ENCODE results near the gene PDK1.

The PDK1 gene

DNA sequence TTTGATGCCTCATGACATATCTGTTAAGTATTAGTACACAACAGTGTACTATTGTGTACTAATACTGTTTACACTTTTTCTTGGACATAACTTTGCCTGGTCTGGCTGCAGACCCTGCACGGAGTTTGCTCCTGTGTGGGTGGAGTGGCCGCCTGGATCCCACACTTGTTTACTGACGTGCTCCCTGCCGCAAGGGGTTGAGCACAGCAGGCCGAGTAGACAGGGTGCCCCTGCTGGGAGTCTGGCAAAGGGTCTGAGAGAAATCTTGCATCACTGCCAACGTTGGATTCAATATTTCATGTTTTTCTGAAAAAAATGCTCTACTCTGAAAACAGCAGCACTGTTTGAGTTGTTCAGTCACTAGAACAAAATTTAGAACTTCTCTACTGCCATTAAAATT lies 59.0 kb downstream of the PDK1 start:
- Histone ChIP-seq H3K27me3 (ENCODE audit: insufficient read depth, low read length) (no peaks in the 10 kb centered on the region), H2AFZ (ENCODE audit: low read length, unreplicated experiment) (no peak overlapping the region), H3K79me2 (ENCODE audit: control insufficient read depth, insufficient read depth, low read length, unreplicated experiment) (no peaks in the 10 kb centered on the region), H3K4me3 (ENCODE audit: low read depth, low read length) (no peak overlapping the region), H3K4me1 (ENCODE audit: control insufficient read depth, insufficient read depth, low read length, unreplicated experiment) (no peaks in the 10 kb centered on the region), H3K27ac (ENCODE audit: low read depth, low read length) (no peak overlapping the region), H3K36me3 (ENCODE audit: insufficient read depth, low read length) (no peaks in the 10 kb centered on the region; the same call in 1 of the 2 replicates)

DNA sequence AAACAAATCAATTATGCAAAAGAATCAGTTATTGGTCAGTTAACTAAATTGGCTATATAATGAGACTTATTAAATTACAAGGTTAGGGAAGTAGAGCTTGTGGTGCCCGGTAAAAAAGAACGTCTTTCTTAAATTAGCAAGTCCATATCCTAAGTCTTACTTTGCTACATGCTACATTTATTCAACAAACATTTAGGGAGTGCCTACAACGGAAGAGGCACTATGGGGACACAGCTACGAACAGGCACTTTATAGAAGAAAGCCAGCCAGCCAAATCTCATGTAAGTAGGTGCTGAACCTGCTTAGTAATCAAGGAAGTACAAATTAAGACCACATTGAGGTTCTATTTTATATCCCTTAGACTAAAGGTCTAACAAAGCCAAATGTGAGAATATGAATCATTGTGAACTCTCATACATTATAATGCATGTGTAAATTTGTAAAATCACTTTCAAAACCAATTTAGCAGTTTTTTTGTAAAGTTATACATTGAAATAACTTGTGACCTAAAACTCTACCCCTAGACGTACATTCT lies 59.9 kb downstream of the PDK1 start:
- Histone ChIP-seq H3K27ac (ENCODE audit: low read depth, low read length) (no peak overlapping the region), H2AFZ (ENCODE audit: low read length, unreplicated experiment) (no peak overlapping the region), H3K36me3 (ENCODE audit: insufficient read depth, low read length) (no peaks in the 10 kb centered on the region; the same call in 1 of the 2 replicates), H3K27me3 (ENCODE audit: insufficient read depth, low read length) (no peaks in the 10 kb centered on the region), H3K4me1 (ENCODE audit: control insufficient read depth, insufficient read depth, low read length, unreplicated experiment) (no peaks in the 10 kb centered on the region), H3K4me3 (ENCODE audit: low read depth, low read length) (no peak overlapping the region), H3K79me2 (ENCODE audit: control insufficient read depth, insufficient read depth, low read length, unreplicated experiment) (no peaks in the 10 kb centered on the region)

DNA sequence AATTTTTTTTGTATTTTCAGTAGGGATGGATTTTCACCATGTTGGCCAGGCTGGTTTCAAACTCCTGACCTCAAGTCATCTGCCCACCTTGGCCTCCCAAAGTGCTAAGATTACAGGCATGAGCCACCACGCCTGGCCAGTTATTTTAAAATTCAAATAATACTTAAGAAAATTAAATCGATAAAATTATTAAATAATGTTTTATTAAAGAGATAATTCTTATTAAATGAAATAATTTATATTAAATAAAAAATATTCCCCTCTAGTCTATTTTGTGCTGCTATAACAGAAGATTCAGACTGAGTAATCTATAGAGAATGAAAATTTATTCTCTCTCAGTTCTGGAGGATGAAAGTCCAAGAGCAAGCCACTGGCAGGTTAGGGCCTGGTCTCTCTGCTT lies 61.2 kb downstream of the PDK1 start:
- Histone ChIP-seq H3K27me3 (ENCODE audit: insufficient read depth, low read length) (no peaks in the 10 kb centered on the region), H3K4me1 (ENCODE audit: control insufficient read depth, insufficient read depth, low read length, unreplicated experiment) (no peaks in the 10 kb centered on the region), H3K36me3 (ENCODE audit: insufficient read depth, low read length) (no peaks in the 10 kb centered on the region), H2AFZ (ENCODE audit: low read length, unreplicated experiment) (no peak overlapping the region), H3K79me2 (ENCODE audit: control insufficient read depth, insufficient read depth, low read length, unreplicated experiment) (no peaks in the 10 kb centered on the region), H3K27ac (ENCODE audit: low read depth, low read length) (no peak overlapping the region), H3K4me3 (ENCODE audit: low read depth, low read length) (no peak overlapping the region)

DNA sequence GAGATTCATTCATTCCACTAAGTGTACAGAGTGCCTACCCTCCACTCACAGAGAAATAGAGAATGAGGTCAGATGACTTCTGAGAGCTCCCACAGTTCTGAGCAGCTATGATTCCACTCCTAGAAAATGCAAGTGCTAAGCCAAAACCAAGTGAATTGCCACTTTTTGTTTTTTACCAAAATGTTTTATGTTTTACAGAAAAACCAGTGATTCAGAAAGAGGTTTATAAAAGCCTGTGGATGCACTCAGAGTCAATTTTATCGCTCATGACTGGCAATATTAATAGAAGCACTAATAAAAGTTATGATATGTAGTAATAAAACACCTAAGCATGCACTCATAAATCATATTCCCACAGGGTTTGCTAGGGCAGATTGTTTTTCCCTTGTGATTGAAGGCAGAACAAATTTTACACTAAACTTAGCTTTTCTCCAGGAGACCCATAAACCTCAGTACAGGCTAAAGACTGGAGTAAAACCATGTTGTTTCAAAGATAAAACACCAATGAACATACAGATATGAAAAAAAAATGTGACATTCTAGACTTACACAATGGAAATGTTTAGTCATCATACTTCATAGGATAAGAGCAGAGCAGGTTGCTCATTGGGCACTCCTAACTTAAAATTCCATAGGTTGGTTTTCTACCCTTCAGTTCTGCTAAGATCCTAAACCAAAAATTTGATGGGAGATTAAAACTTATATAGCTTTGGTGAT lies 67.5 kb downstream of the PDK1 start:
- Histone ChIP-seq H2AFZ (ENCODE audit: low read length, unreplicated experiment) (no peak overlapping the region), H3K4me3 (ENCODE audit: low read depth, low read length) (no peak overlapping the region), H3K4me1 (ENCODE audit: control insufficient read depth, insufficient read depth, low read length, unreplicated experiment) (no peaks in the 10 kb centered on the region), H3K27me3 (ENCODE audit: insufficient read depth, low read length) (no peaks in the 10 kb centered on the region), H3K79me2 (ENCODE audit: control insufficient read depth, insufficient read depth, low read length, unreplicated experiment) (no peaks in the 10 kb centered on the region), H3K36me3 (ENCODE audit: insufficient read depth, low read length) (peaks cover 7% of the 10 kb centered on the region; the same call in 1 of the 2 replicates), H3K27ac (ENCODE audit: low read depth, low read length) (no peak overlapping the region; the same call in 1 of the 2 replicates)

DNA sequence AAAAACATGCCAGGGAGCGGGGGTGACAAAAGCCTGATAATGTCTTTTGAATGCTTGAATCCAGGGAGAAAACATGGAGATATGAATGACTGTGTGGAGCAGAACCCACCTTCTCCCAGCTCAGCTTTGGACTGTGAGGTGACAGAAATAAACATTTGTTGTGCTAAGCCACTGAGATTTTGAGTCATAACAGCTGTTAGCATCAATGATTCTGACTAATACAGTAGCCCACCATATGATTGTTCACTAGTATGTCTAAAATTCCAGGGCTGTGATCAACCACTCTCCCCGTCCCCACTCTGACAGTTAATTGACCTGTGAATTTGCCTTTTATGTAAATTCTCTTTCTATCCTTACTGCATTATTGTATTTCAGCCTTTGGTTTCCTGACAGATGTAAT lies 69.1 kb downstream of the PDK1 start:
- peaks cover 14% of the 10 kb centered on the region for H3K36me3 ChIP-seq (ENCODE audit: insufficient read depth, low read length)
- H3K79me2 ChIP-seq (ENCODE audit: control insufficient read depth, insufficient read depth, low read length, unreplicated experiment), result no peaks in the 10 kb centered on the region
- no peaks in the 10 kb centered on the region for H3K27me3 ChIP-seq (ENCODE audit: insufficient read depth, low read length)
- no peak overlapping the region for H3K4me3 ChIP-seq (ENCODE audit: low read depth, low read length)
- no peaks in the 10 kb centered on the region for H3K4me1 ChIP-seq (ENCODE audit: control insufficient read depth, insufficient read depth, low read length, unreplicated experiment)
- H3K27ac ChIP-seq (ENCODE audit: low read depth, low read length), result no peak overlapping the region
- no peak overlapping the region for H2AFZ ChIP-seq (ENCODE audit: low read length, unreplicated experiment)

DNA sequence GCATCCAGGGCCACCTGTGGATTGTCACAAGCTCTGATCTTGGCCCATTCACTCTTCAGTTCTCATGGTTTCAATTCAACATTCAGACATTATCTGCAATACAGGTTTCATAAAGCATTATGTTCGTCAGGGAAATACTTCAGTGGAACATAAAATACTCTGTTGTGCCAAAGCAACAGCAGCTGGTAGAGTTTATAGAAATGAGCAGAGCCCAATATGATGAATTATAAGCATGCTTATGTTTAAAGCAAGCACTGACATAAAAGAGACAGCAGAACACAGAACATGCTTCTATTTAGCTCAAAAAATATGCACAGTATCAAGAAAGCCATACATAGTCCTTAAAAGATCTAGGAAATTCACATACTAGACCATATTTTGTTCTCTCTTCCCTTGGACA lies 71.3 kb downstream of the PDK1 start:
- Histone ChIP-seq H3K27ac (ENCODE audit: low read depth, low read length) (no peak overlapping the region), H3K4me3 (ENCODE audit: low read depth, low read length) (no peak overlapping the region), H3K4me1 (ENCODE audit: control insufficient read depth, insufficient read depth, low read length, unreplicated experiment) (no peaks in the 10 kb centered on the region), H3K27me3 (ENCODE audit: insufficient read depth, low read length) (no peaks in the 10 kb centered on the region), H2AFZ (ENCODE audit: low read length, unreplicated experiment) (no peak overlapping the region), H3K36me3 (ENCODE audit: insufficient read depth, low read length) (peaks cover 14% of the 10 kb centered on the region), H3K79me2 (ENCODE audit: control insufficient read depth, insufficient read depth, low read length, unreplicated experiment) (no peaks in the 10 kb centered on the region)

DNA sequence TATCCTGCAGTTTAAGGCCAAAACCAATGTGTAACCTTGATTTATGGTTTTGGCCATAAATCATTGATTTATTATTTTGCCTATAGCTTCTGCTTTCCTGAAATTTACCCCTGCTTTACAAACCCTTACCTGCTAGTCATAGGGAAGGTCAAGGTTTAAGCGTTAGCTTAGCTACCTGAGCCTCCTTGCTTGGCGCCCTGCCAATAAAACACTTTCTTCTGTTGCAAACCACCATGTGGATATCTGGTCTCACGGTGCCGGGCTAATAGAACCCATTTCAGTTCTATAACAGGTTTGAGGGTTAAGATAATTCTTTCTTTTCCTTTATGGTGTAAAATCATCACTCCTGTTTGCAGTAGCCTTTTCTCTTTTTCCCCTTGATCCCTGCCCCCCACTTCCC lies 72.2 kb downstream of the PDK1 start:
- Histone ChIP-seq H3K79me2 (ENCODE audit: control insufficient read depth, insufficient read depth, low read length, unreplicated experiment) (no peaks in the 10 kb centered on the region), H3K27me3 (ENCODE audit: insufficient read depth, low read length) (no peaks in the 10 kb centered on the region), H3K4me3 (ENCODE audit: low read depth, low read length) (no peak overlapping the region), H3K36me3 (ENCODE audit: insufficient read depth, low read length) (peaks cover 14% of the 10 kb centered on the region), H3K27ac (ENCODE audit: low read depth, low read length) (no peak overlapping the region), H2AFZ (ENCODE audit: low read length, unreplicated experiment) (no peak overlapping the region), H3K4me1 (ENCODE audit: control insufficient read depth, insufficient read depth, low read length, unreplicated experiment) (no peaks in the 10 kb centered on the region)

DNA sequence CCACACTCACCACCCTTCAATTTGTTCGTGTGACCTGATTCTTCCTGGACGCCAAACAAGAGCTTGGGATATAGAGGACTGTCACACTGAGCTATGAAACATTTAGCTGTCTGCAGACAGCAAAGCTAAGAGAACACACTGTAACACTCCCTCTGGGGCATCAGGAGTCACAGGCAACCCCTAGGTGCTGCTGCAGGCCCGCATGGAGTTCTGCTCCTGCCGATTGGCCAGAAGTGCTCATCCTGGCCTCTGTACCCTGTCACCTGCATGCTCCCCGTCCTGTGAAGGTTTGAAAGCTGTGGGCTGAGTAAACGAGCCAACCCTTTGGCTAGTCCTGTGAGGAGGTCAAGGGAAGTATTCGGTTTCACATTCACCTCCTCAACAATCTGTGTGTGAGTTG lies 73.7 kb downstream of the PDK1 start:
- no peak overlapping the region for H3K27ac ChIP-seq (ENCODE audit: low read depth, low read length)
- H3K4me3 ChIP-seq (ENCODE audit: low read depth, low read length), result no peak overlapping the region
- H3K36me3 ChIP-seq (ENCODE audit: insufficient read depth, low read length), result peaks cover 12% of the 10 kb centered on the region
- H3K27me3 ChIP-seq (ENCODE audit: insufficient read depth, low read length), result no peaks in the 10 kb centered on the region
- H3K79me2 ChIP-seq (ENCODE audit: control insufficient read depth, insufficient read depth, low read length, unreplicated experiment), result no peaks in the 10 kb centered on the region
- no peak overlapping the region for H2AFZ ChIP-seq (ENCODE audit: low read length, unreplicated experiment)
- H3K4me1 ChIP-seq (ENCODE audit: control insufficient read depth, insufficient read depth, low read length, unreplicated experiment), result no peaks in the 10 kb centered on the region

DNA sequence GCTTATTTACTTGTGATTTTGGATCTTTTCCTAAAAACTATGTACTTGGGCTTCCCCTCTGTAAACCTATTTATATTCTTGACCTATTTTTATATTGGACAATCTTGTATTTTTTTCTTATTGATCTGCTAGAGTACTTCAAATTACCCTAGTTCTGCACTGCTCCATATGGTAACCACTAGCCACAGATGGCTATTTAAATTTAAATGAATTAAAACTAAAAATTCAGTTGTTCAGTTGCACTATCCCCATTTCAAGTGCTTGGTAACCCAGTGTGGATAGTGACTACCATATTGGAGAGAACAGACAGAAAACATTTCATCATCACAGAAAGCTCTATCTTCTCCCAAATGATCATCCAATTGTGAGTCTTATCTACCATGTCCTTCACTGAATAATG lies 74.3 kb downstream of the PDK1 start:
- Histone ChIP-seq H3K4me1 (ENCODE audit: control insufficient read depth, insufficient read depth, low read length, unreplicated experiment) (no peaks in the 10 kb centered on the region), H3K4me3 (ENCODE audit: low read depth, low read length) (no peak overlapping the region), H3K27ac (ENCODE audit: low read depth, low read length) (no peak overlapping the region), H2AFZ (ENCODE audit: low read length, unreplicated experiment) (no peak overlapping the region), H3K36me3 (ENCODE audit: insufficient read depth, low read length) (peaks cover 12% of the 10 kb centered on the region), H3K79me2 (ENCODE audit: control insufficient read depth, insufficient read depth, low read length, unreplicated experiment) (no peaks in the 10 kb centered on the region), H3K27me3 (ENCODE audit: insufficient read depth, low read length) (no peaks in the 10 kb centered on the region)

DNA sequence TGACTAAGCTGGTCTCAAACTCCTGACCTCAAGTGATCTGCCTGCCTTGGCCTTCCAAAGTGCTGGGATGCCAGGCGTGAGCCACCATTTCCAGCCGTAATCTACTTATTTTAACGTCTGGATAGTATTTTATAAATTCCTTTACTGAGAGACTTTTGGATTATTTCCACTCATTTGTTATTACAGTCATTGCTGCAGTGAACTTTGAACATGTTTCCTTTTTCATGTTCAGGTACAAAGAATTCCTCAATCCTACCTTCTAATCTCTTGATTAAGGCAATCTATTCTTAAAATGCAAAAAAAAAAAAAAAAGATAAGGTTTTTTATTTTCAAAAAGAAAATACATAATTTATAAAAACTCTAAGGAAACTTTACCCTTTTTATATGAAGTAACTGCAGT lies 78.6 kb downstream of the PDK1 start:
- no peak overlapping the region for H2AFZ ChIP-seq (ENCODE audit: low read length, unreplicated experiment)
- no peak overlapping the region for H3K27ac ChIP-seq (ENCODE audit: low read depth, low read length)

DNA sequence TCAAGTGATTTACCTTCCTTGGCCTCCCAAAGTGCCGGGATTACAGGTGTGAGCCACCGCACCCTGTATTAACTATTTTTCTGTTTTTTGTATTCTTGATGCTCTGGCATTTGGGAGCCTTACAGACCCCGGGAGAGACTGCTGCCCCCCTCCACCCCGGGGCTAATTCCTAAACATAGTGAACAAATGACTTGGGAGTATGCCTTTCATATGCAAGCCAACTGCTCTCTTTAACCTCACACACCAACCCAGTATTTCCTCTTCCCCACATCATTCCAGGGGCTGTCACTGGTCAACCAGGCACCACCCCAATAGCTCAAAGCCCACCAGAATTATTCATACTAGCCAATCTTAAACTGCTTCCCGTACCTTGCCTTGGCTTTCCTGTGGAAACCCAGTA lies 79.7 kb downstream of the PDK1 start:
- no peak overlapping the region for H2AFZ ChIP-seq (ENCODE audit: low read length, unreplicated experiment)
- no peaks in the 10 kb centered on the region for H3K27me3 ChIP-seq (ENCODE audit: insufficient read depth, low read length)
- no peak overlapping the region for H3K27ac ChIP-seq (ENCODE audit: low read depth, low read length)
- H3K79me2 ChIP-seq (ENCODE audit: control insufficient read depth, insufficient read depth, low read length, unreplicated experiment), result no peaks in the 10 kb centered on the region
- no peaks in the 10 kb centered on the region for H3K36me3 ChIP-seq (ENCODE audit: insufficient read depth, low read length)
- H3K4me1 ChIP-seq (ENCODE audit: control insufficient read depth, insufficient read depth, low read length, unreplicated experiment), result peaks cover 10% of the 10 kb centered on the region
- H3K4me3 ChIP-seq (ENCODE audit: low read depth, low read length), result no peak overlapping the region

More for the DNA sequence above, 78.6 kb downstream of the PDK1 start:
- Histone ChIP-seq H3K4me1 (ENCODE audit: control insufficient read depth, insufficient read depth, low read length, unreplicated experiment) (peaks cover 2% of the 10 kb centered on the region), H3K79me2 (ENCODE audit: control insufficient read depth, insufficient read depth, low read length, unreplicated experiment) (no peaks in the 10 kb centered on the region), H3K27me3 (ENCODE audit: insufficient read depth, low read length) (no peaks in the 10 kb centered on the region), H3K4me3 (ENCODE audit: low read depth, low read length) (no peak overlapping the region), H3K36me3 (ENCODE audit: insufficient read depth, low read length) (peaks cover 3% of the 10 kb centered on the region; the same call in 1 of the 2 replicates)

Measured in ACC112 (cell line).